Large intestine (tissue), 3 donors: ENCODE measurements around the gene CRLF1. TPM values are rescaled to one million over a fixed set of nuclear protein-coding genes. Genes with fewer than 3 reads are reported as not detected.

Source experiments
- DNase-seq, 2 donors: peaks; one replicate each; pipeline versions ENCODE4 v3.0.0 to v3.0.0-alpha.2; 2013
- H3K27ac ChIP-seq: one replicate; pipeline ENCODE4 v1.5.1; 2013; ENCODE audit warnings: low read length
- H3K27me3 ChIP-seq: 2 replicates; pipeline ENCODE4 v1.6.1; 2013; ENCODE audit warnings: low read length; ENCODE audit not compliant: control insufficient read depth, insufficient read depth
- H3K36me3 ChIP-seq: 2 replicates; pipeline ENCODE4 v1.6.1; 2013; ENCODE audit warnings: low read length; ENCODE audit not compliant: control insufficient read depth, insufficient read depth
- H3K4me1 ChIP-seq: one replicate; pipeline ENCODE4 v1.6.1; 2013; ENCODE audit warnings: low read length; ENCODE audit not compliant: control insufficient read depth, insufficient read depth
- H3K4me3 ChIP-seq: one replicate; pipeline ENCODE4 v1.5.1; 2013; ENCODE audit warnings: low read length
- H3K9me3 ChIP-seq: one replicate; pipeline ENCODE4 v1.6.1; 2013; ENCODE audit warnings: mild to moderate bottlenecking, low read depth, low read length, moderate library complexity; ENCODE audit not compliant: control insufficient read depth
- WGBS: methylation state at CpG from one replicate; pipeline ENCODE4 v1.1.5; 2013; ENCODE audit warnings: low lambda C conversion rate; ENCODE audit not compliant: insufficient coverage; 5-methylcytosine and 5-hydroxymethylcytosine counted together
- polyA plus RNA-seq: library from polyadenylated mRNA; unstranded; fragments of 120-200 nt; gene quantifications from one replicate; pipeline ENCODE4 v1.2.1, GENCODE V29; 2013

CRLF1 gene
- polyA plus RNA-seq, 1 donor = 3.2 TPM

GRCh38 chr19:18616023-18616422 lies 9.4 kb upstream of the CRLF1 start:
- Histone ChIP-seq H3K4me1 (peaks cover 10% of the 10 kb centered on the region), H3K4me3 (no peak overlapping the region), H3K9me3 (peaks cover 8% of the 10 kb centered on the region), H3K27me3 (peaks cover 57% of the 10 kb centered on the region), H3K36me3 (no peaks in the 10 kb centered on the region), H3K27ac (no peak overlapping the region)
- no CpG with 5 or more reads among the region's 3 CpGs for WGBS
- no peak for DNase-seq

GRCh38 chr19:18613589-18614234 lies 7.1 kb upstream of the CRLF1 start:
- H3K27me3 ChIP-seq = peaks cover 76% of the 10 kb centered on the region
- DNase-seq = no peak
- WGBS = no CpG with 5 or more reads among the region's 23 CpGs

GRCh38 chr19:18612772-18613588 lies 6.4 kb upstream of the CRLF1 start, which contains the start of gene TMEM59L:
TMEM59L (plus strand) TSS chr19:18612870; CDS start chr19:18612959, 89 bp downstream.
- Histone ChIP-seq H3K27me3 (peaks cover 84% of the 10 kb centered on the region), H3K4me1 (peaks cover 13% of the 10 kb centered on the region), H3K9me3 (peaks cover 11% of the 10 kb centered on the region), H3K27ac (no peak within 1 kb of the TSS), H3K4me3 (peak within 1 kb of the TSS; percentile 10), H3K36me3 (no peaks in the 10 kb centered on the region)
- no peak for DNase-seq
- WGBS = no CpG with 5 or more reads among the region's 70 CpGs

More at GRCh38 chr19:18613589-18614234, 7.1 kb upstream of the CRLF1 start:
- Histone ChIP-seq H3K36me3 (no peaks in the 10 kb centered on the region), H3K4me3 (no peak overlapping the region), H3K4me1 (peaks cover 13% of the 10 kb centered on the region), H3K27ac (no peak overlapping the region), H3K9me3 (peaks cover 14% of the 10 kb centered on the region)

- no peak for DNase-seq
- H3K27me3 ChIP-seq = peaks cover 89% of the 10 kb centered on the region
- no peak overlapping the region for H3K27ac ChIP-seq
- H3K9me3 ChIP-seq = peaks cover 16% of the 10 kb centered on the region
- peaks cover 16% of the 10 kb centered on the region for H3K4me1 ChIP-seq
- H3K36me3 ChIP-seq = no peaks in the 10 kb centered on the region
- peak overlapping the region; percentile 10 for H3K4me3 ChIP-seq
- WGBS = no CpG with 5 or more reads among the region's 30 CpGs
These were observed 5.6 kb upstream of the CRLF1 start for GRCh38 chr19:18612051-18612771.

- H3K9me3 ChIP-seq = peaks cover 12% of the 10 kb centered on the region
- H3K4me1 ChIP-seq = peaks cover 17% of the 10 kb centered on the region
- no peaks in the 10 kb centered on the region for H3K36me3 ChIP-seq
- H3K27ac ChIP-seq = no peak overlapping the region
- H3K27me3 ChIP-seq = peaks cover 94% of the 10 kb centered on the region
- no peak overlapping the region for H3K4me3 ChIP-seq
- no peak for DNase-seq
- 0% methylated on average over 3 of the region's 62 CpGs for WGBS
These were observed 4.9 kb upstream of the CRLF1 start for GRCh38 chr19:18611327-18612050.

GRCh38 chr19:18610556-18611326 lies 4.1 kb upstream of the CRLF1 start:
- peaks cover 92% of the 10 kb centered on the region for H3K27me3 ChIP-seq
- DNase-seq = no peak
- H3K4me1 ChIP-seq = peaks cover 17% of the 10 kb centered on the region
- no peak overlapping the region for H3K27ac ChIP-seq
- no peak overlapping the region for H3K4me3 ChIP-seq
- no peaks in the 10 kb centered on the region for H3K36me3 ChIP-seq
- H3K9me3 ChIP-seq = peaks cover 12% of the 10 kb centered on the region
- no CpG with 5 or more reads among the region's 45 CpGs for WGBS

GRCh38 chr19:18610245-18610555 lies 3.6 kb upstream of the CRLF1 start:
- WGBS = no CpG with 5 or more reads among the region's 3 CpGs
- Histone ChIP-seq H3K9me3 (peaks cover 14% of the 10 kb centered on the region), H3K4me3 (no peak overlapping the region), H3K4me1 (peaks cover 17% of the 10 kb centered on the region), H3K27me3 (peaks cover 92% of the 10 kb centered on the region), H3K27ac (no peak overlapping the region), H3K36me3 (no peaks in the 10 kb centered on the region)
- DNase-seq = no peak

- Histone ChIP-seq H3K9me3 (peaks cover 17% of the 10 kb centered on the region), H3K4me1 (peaks cover 17% of the 10 kb centered on the region), H3K36me3 (no peaks in the 10 kb centered on the region), H3K27ac (no peak overlapping the region), H3K27me3 (peaks cover 92% of the 10 kb centered on the region), H3K4me3 (no peak overlapping the region)
- no CpG with 5 or more reads among the region's 2 CpGs for WGBS
- DNase-seq = no peak
These were observed 3.1 kb upstream of the CRLF1 start for GRCh38 chr19:18609717-18610051.

- Histone ChIP-seq H3K27me3 (peaks cover 92% of the 10 kb centered on the region), H3K4me3 (no peak overlapping the region), H3K4me1 (peaks cover 17% of the 10 kb centered on the region), H3K27ac (no peak overlapping the region), H3K9me3 (peaks cover 17% of the 10 kb centered on the region), H3K36me3 (no peaks in the 10 kb centered on the region)
- DNase-seq = no peak
- 30% methylated on average over 2 of the region's 9 CpGs for WGBS
These were observed 2.5 kb upstream of the CRLF1 start for GRCh38 chr19:18608805-18609716.
